HEK293T (cell line): Measurements from ENCODE around the gene DST.

Source experiments
- BHLHE40 ChIP-seq: fragments of 450-650 bp; IDR thresholded peaks from 2 replicates; pipeline ENCODE4 v1.6.1; 2016; ENCODE audit warnings: mild to moderate bottlenecking, moderate library complexity, borderline replicate concordance
- ELF4 ChIP-seq: fragments of 450-650 bp; IDR thresholded peaks from 2 replicates; pipeline ENCODE4 v1.6.1; 2017; ENCODE audit warnings: antibody characterized with exemption
- FOXA1 ChIP-seq: fragments of 450-650 bp; IDR thresholded peaks from 2 replicates; pipeline ENCODE4 v1.6.1; 2016; ENCODE audit warnings: mild to moderate bottlenecking
- FOXK2 ChIP-seq: fragments of 450-650 bp; IDR thresholded peaks from 2 replicates; pipeline ENCODE4 v1.6.1; 2016; ENCODE audit warnings: mild to moderate bottlenecking
- FOXM1 ChIP-seq: fragments of 450-650 bp; IDR thresholded peaks from 2 replicates; pipeline ENCODE4 v1.6.1; 2017; ENCODE audit warnings: mild to moderate bottlenecking, borderline replicate concordance
- HDGF ChIP-seq: fragments of 450-650 bp; IDR thresholded peaks from 2 replicates; pipeline ENCODE4 v1.6.1; 2017; ENCODE audit warnings: antibody characterized with exemption, borderline replicate concordance
- L3MBTL2 ChIP-seq: fragments of 450-650 bp; conservative IDR thresholded peaks from 2 replicates; pipeline ENCODE4 v1.6.1; 2016; ENCODE audit warnings: mild to moderate bottlenecking
- LEF1 ChIP-seq: fragments of 450-650 bp; IDR thresholded peaks from 2 replicates; pipeline ENCODE4 v1.6.1; 2017; ENCODE audit warnings: mild to moderate bottlenecking, borderline replicate concordance
- PKNOX1 ChIP-seq: fragments of 450-650 bp; IDR thresholded peaks from 2 replicates; pipeline ENCODE4 v1.6.1; 2016
- SP1 ChIP-seq: fragments of 450-650 bp; IDR thresholded peaks from 2 replicates; pipeline ENCODE4 v1.6.1; 2017
- SUZ12 ChIP-seq: fragments of 450-650 bp; IDR thresholded peaks from 2 replicates; pipeline ENCODE4 v1.6.1; 2016; ENCODE audit warnings: mild to moderate bottlenecking
- TARDBP ChIP-seq: fragments of 450-650 bp; IDR thresholded peaks from 2 replicates; pipeline ENCODE4 v1.6.1; 2016

GRCh38 chr6:56445818-56446217 is 196.9 kb downstream of the DST start:
- no peak for TF ChIP-seq ELF4
- no peak for TF ChIP-seq TARDBP
- no peak for TF ChIP-seq HDGF
- TF ChIP-seq SUZ12 = no peak
- no peak for TF ChIP-seq SP1
- TF ChIP-seq PKNOX1 = no peak
- no peak for TF ChIP-seq FOXA1
- no peak for TF ChIP-seq L3MBTL2
- no peak for TF ChIP-seq FOXM1
- no peak for TF ChIP-seq FOXK2
- no peak for TF ChIP-seq LEF1
- no peak for TF ChIP-seq BHLHE40
